ENCODE data around the gene KCNJ15. TPM values are rescaled to one million over a fixed set of nuclear protein-coding genes. Genes with fewer than 3 reads are reported as not detected.

KCNJ15 gene
- total RNA-seq, 1 experiment from 2014 or later, result not detected

DNA sequence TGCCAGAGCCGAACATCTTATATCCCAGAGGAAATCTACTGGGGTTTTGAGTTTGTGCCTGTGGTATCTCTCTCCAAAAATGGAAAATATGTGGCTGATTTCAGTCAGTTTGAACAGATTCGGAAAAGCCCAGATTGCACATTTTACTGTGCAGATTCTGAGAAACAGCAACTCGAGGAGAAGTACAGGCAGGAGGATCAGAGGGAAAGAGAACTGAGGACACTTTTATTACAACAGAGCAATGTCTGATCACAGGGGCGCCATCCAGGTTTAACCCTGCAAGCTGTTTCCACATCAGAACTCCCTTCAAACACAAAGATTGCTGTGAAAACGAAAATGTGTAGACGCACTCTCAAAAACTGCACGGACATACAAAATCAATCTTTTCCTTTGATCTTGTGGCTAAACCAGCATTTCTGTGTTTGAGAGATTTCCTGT is 43.4 kb downstream of the KCNJ15 start:
- no peak overlapping the region for H3K4me3 ChIP-seq

DNA sequence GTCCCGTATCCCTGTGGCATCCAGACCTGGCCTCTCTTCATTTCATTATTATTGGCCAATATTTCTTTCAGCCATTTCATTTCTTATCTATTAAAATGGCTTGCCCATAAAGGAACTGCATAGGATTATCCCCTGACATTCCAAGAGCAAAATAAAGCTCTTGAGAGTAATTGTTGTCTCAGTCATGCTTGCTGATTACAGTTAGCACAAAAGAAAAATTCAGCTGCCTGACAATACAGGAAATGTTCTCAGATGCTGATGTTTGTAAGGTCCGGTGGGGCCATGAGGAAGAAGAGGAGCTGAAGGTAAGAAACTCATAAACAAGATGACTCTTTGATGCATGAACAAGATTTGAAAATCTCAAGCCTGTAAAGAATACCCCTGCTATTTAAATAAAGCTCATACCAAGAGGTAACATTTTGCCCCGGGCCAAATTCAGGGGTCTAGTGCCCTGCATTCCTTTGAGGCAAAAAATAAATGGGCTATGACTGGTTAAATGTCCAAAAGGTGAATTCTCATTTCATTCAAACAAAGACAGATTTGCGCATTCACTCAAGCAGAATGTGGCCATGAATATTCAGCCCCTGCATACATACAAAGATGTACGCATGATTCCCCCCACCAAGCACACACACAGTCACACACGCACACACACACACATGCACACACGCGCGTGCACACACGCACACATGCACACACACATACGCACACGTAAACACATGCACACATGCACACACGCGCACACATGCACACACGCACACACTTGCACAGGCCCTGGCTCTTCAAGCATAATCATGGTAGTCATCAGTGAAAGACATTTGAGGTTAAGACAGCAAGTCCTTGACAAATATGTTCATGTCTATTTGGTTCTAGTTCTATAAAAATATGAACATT is 44.8 kb downstream of the KCNJ15 start:
- Histone ChIP-seq H3K9me3 (no peaks in the 10 kb centered on the region), H3K36me3 (no peaks in the 10 kb centered on the region), H3K4me3 (no peak overlapping the region), H3K27me3 (no peaks in the 10 kb centered on the region)
- DNase-seq, result no peak

More for the DNA sequence above, 43.4 kb downstream of the KCNJ15 start:
- Histone ChIP-seq H3K36me3 (no peaks in the 10 kb centered on the region), H3K27me3 (no peaks in the 10 kb centered on the region), H3K9me3 (no peaks in the 10 kb centered on the region)
- DNase-seq, result no peak

DNA sequence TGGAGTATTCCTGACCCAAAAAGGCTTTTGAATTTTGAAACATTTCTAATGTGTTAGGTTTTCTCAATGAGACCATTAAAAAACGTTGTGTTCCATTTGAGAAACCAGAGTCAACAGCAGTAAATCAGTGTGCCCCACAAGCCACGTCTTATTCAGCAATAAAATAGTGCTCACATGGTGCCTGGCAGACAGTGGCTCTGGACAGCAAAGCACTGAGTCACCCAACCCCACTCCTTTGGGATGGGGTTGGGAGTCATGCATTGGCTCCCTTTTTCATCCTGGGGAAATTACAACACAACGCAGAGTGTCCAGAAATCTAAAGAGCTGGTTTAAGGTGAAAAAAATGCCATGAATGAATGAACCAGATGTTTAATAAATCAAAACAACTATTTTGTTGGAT is 46.5 kb downstream of the KCNJ15 start:
- peak; percentile 93 for DNase-seq
- Histone ChIP-seq H3K36me3 (no peaks in the 10 kb centered on the region), H3K4me3 (no peak overlapping the region), H3K9me3 (no peaks in the 10 kb centered on the region), H3K27me3 (no peaks in the 10 kb centered on the region)

DNA sequence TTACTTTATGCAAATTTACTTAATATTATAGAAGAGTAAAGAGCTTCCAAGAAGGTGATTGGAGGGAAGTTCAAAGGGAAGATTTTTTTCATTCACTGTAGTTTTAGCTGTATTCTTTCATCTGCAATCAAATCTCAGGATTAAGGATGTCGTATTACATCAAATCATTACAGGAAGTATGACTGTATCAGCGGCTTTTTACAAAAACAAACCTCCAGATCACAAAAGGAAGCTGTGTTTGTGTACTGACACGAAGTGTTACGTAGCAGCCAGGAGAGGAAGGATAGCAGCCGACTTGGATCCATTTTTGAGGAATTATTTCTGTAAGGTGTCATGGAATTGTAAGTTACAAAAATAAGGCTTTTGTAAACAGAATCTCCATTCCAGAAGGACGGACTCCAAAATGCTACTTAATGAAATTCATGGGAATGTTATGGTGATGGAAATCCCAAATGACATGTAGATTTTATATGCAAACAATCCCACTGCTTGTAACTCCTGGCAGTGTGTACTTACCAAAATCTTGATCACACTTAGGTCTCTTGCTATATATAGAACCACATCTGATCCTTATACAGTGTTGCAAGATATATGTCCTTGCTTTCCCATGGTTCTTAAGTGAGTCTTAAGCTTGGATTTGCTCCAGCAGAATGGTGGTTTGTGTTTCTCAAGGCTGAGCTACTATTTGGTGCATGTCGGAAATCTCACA is 49.8 kb downstream of the KCNJ15 start:
- no peak for DNase-seq
- no peaks in the 10 kb centered on the region for H3K36me3 ChIP-seq
- H3K27me3 ChIP-seq, result no peaks in the 10 kb centered on the region
- H3K4me3 ChIP-seq, result no peak overlapping the region
- H3K9me3 ChIP-seq, result no peaks in the 10 kb centered on the region

DNA sequence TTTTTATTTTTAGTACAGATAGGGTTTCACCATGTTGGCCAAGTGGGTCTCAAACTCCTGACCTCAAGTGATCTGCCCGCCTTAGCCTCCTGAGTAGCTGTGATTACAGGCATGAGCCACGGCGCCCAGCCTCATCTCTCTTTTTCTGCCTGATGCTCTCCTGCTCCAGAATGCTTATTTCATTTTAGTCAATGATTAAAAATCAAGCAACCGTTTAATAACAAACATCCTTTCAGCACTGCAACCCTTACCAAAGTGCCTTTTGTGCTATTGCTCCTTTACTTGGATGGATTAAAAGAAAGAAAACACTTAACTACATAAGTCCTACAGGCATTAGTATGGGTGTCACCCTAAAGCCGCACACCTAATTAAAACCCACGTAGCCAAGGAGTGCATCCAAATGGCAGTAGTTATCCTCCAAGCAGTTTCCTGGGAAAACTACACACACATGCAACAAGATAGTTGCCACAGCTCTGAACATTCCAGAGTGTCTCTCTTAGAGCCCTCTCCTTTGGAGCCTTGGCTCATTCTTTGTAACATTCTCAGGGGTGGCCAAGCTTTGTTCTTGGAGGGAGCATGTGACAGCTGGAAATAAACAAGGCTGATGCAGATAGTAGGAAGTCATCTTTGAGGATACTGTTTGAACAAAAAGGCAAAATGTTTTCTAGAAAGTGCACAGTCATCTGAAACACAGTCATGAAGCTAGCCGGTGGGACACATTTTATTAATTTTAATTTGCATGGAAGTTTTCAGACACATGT is 51.2 kb downstream of the KCNJ15 start:
- Histone ChIP-seq H3K36me3 (no peaks in the 10 kb centered on the region), H3K4me3 (no peak overlapping the region), H3K27me3 (no peaks in the 10 kb centered on the region), H3K9me3 (no peaks in the 10 kb centered on the region)
- DNase-seq, result no peak

DNA sequence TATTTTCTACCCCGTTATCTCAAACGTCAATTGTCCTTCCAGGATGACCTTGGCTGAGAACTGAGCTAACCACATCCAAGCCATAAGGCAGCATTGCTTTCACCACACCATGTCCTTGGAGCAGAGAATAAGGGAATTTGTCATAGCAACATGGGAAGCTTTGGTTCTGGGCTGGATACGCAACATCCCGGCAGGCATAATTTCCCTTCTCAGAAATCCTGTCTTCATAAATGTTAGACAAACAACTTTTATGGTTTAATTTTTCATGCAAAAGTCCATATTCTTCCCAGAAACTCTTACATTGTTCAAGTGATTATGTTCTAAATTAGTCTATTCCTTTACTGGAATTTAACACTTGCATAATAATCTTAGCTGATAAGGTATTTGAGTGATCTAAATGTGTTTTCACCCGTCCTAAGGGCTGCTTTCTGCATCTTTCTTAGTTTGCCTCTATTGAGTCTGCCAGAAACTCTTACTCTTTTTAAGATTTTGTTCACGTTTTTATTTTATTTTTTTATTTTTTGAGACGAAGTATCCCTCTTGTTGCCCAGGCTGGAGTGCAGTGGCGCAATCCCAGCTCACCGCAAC is 51.8 kb downstream of the KCNJ15 start:
- Histone ChIP-seq H3K27me3 (no peaks in the 10 kb centered on the region), H3K9me3 (no peaks in the 10 kb centered on the region), H3K36me3 (no peaks in the 10 kb centered on the region), H3K4me3 (no peak overlapping the region)
- no peak for DNase-seq

DNA sequence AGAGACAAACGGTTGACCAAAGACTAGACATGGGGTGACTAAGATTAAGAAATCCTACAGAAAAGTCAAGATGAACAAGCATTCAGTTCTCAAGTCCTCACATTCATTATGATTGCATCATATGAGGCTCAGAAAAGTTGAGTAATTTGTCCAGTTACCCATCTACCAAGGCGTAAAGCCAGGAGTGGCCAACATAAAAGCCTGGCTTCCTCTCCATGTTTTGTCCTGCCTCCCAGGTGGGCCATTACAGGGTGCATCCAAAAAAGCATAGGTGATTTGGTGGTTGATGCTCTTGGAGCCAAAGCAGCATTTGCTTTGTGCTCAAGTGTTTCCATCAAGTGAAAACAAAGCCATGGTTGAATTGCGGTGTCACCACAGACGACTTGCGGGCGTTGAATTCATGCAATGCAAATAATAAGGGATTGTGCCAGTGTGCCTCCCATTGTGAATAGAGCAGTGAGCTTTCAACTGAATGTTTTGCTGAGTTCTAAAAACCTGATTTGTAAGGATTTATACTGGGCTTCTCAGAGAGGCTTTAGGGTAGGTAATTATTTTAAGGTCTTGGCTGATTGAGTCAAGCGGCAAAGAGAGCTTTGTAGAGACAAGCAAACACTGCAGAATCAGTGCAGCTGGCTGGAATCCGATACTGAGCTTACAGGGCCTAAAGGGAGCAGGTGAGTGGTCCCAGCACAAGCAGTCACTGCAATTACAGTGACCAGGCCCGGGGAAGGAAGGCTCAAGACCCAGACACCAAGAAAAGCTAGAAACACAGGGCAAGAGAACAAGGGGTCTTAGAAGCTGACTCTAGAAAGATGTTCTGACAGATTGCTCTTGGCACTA is 54.1 kb downstream of the KCNJ15 start:
- DNase-seq, result no peak
- Histone ChIP-seq H3K36me3 (no peaks in the 10 kb centered on the region), H3K9me3 (no peaks in the 10 kb centered on the region), H3K27me3 (no peaks in the 10 kb centered on the region), H3K4me3 (no peak overlapping the region)

DNA sequence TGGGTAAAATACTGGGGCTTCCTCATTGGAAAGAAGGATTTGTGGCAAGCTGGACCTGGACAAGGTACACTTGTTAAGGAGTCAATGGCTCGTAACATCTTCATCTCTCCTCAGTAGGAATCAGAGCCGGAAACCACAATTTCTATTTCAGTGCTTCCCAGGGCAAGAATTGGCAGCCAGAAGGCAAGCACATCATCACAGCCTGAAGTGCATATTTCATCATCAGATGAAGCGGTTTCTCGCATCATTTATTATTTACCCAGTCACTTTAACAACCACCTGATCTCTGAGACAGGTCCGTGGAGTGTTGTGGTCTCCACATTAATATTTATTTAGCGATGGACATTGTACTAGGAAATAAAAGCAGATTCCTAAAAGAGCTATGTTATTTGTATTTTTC is 55.0 kb downstream of the KCNJ15 start:
- no peaks in the 10 kb centered on the region for H3K9me3 ChIP-seq
- no peak overlapping the region for H3K4me3 ChIP-seq
- no peak for DNase-seq
- no peaks in the 10 kb centered on the region for H3K36me3 ChIP-seq
- no peaks in the 10 kb centered on the region for H3K27me3 ChIP-seq

DNA sequence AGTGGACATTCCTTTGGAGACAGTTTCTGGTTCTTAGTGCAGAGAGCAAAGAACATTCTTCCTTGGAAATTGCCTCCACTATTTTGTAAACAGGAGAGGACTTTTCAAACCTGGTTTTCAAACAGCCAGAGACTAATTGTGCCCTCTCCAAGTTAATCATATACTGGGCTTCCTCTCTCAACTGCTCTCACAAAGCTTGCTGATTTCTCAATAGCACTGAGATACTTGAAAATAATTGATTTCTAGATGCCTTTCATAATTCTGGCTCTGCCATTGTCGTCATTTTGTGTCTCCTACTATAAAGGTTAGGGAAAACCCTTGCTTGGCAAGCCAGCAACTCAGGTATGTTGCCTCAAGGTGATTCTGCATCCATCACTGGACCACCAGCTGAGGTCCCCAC is 56.0 kb downstream of the KCNJ15 start:
- H3K9me3 ChIP-seq, result no peaks in the 10 kb centered on the region
- H3K4me3 ChIP-seq, result no peak overlapping the region
- no peaks in the 10 kb centered on the region for H3K27me3 ChIP-seq
- no peak for DNase-seq
- no peaks in the 10 kb centered on the region for H3K36me3 ChIP-seq

DNA sequence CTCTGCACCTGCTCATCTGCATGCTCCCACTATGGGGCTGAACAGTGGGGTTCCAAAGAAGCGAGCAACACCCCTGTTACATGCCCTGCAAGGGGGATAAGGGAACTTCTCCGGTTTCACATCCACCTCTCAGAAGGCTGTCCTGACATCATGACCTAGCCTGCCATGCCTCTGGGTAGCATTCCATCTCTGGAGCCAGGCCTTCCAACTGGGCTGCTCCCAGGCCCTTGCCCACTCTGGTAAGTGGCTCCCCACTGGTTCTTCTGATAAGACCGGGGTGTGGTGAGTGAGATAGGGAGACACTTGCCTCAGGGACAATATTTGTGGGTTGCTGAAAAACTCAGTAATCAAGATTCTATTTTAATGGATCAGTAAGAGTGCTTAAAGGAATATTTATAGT is 57.8 kb downstream of the KCNJ15 start:
- Histone ChIP-seq H3K36me3 (no peaks in the 10 kb centered on the region), H3K27me3 (no peaks in the 10 kb centered on the region), H3K4me3 (no peak overlapping the region), H3K9me3 (no peaks in the 10 kb centered on the region)
- DNase-seq, result no peak

DNA sequence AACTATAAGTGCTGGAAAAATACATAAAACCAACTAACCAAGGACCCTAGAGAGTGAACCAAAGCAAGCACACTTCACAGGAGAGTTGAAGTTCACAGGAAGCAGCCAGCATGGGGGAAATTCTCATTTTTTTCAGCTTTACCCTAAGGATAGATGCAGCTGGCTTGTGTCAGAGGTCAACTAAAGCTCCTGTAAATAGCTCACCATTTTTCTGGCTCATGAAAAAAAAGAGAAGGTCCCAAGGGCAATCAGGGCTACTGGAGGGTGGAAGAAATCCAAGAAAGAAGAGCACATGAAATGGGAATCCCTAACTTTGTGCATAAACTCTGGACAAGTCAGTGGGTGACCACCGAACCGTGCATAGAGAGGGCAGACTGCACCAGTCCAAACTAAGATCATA is 58.3 kb downstream of the KCNJ15 start:
- no peaks in the 10 kb centered on the region for H3K27me3 ChIP-seq
- DNase-seq, result no peak
- no peaks in the 10 kb centered on the region for H3K36me3 ChIP-seq
- H3K4me3 ChIP-seq, result no peak overlapping the region
- H3K9me3 ChIP-seq, result no peaks in the 10 kb centered on the region

DNA sequence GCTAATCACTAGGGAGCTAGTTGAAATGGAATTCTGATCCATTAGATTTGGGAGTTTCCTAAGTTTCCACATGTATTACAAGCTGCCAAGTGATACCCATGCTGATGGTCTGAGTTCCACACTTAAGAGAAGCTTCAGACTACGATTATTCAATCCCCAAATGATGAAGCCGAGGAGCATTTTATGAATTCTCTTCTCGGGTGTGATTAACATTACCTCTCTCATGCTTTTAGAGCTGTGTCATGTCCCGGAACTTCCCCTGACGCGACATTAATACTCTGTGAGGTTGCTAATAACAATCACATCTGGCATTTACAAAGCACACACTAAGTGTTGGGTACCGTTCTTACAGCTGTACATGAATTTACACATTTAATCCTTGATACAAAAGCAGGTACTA is 63.0 kb downstream of the KCNJ15 start:
- Histone ChIP-seq H3K36me3 (no peaks in the 10 kb centered on the region), H3K4me3 (no peak overlapping the region), H3K27me3 (no peaks in the 10 kb centered on the region), H3K9me3 (no peaks in the 10 kb centered on the region; the same call in 1 of the 2 replicates)
- DNase-seq, result no peak

DNA sequence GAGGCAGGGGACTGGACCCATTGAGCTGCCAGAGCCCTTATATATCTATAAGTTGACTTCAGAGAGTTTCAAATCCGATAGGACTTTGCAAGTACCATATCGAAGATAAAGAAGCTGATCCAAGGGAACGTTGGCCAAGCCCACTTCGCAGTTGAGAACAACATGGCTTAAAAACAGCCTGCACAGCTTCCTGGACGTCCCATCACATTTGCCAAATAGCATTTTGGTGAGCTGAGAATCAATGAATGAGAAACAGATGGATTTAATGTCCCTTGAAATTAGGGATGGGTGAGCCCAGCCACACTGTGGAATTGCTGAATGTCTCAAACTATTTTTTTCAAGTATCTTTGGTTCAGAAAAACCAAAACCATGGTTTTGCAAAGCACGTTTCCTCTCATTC is 64.8 kb downstream of the KCNJ15 start:
- Histone ChIP-seq H3K27me3 (no peaks in the 10 kb centered on the region), H3K4me3 (no peak overlapping the region), H3K9me3 (no peaks in the 10 kb centered on the region; the same call in 1 of the 2 replicates), H3K36me3 (no peaks in the 10 kb centered on the region)
- DNase-seq, result no peak

DNA sequence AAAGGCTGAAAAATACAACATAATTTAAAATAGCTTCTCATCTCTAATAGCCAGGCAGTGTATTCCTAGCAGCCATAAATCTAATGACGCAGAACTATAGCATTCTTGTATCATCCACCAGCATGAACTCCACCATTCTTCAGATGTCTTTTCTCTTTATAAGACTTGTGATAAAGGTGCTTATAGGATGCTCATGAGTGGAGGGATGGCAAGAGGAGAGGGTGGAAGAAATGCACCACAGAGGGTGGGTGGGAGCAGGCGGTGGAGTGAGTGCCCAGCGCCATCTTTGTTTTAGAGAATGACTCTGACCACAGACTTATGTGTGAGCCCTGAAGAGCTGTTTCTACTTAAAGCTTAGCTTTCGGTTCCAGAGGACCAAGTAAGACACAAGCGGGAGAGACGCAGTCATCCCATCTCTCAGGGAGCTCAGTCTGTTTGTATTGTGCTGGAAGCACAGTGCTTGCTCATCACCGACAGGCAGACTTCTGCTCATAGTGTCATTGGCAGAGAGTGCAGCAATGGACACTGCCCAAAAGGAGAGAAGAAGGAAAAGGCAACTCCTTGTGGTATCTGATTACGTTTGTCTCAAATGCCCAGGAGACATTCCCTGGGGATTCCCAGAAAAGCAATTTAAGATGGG is 65.6 kb downstream of the KCNJ15 start:
- no peaks in the 10 kb centered on the region; the same call in 1 of the 2 replicates for H3K9me3 ChIP-seq
- no peak overlapping the region for H3K4me3 ChIP-seq
- H3K36me3 ChIP-seq, result no peaks in the 10 kb centered on the region
- DNase-seq, result peak; percentile 78
- H3K27me3 ChIP-seq, result no peaks in the 10 kb centered on the region

DNA sequence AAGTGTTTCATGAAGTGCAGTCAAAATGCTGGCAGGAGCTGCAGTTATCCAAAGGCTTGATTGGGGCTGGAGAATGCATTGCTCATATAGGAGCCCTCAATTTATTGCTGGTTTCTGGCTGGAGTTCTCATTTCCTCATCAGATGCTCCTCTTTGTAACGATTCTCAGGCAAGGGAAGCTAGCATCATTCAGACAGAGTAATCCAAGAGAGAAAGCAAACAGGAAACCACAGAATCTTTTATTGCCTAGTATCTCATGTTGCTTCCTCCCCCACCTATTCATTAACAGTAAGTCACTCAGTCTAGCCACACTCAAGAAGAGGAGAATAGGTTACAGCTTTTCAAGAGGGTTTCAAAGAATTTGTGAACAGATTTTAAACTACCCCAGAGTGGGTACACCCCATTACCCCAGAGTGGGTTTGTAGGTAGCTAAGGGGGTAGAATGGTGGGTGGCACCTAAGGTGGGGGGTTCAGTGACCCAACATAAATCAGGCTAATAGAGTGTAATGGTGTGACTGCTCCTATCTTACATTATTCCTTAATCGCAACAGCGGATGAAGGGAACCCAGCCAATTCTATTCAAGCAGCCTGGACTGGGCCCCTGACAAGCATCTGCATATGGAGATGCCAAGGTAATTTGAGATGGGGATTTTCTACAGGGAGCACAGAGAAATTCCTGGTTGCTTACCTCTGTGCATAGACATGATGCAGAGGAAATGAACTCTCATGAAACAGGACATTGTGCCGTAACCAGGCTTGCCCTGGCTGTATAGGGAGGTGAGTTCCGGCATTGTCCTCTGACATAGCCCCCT is 67.1 kb downstream of the KCNJ15 start:
- Histone ChIP-seq H3K4me3 (no peak overlapping the region), H3K9me3 (no peaks in the 10 kb centered on the region; the same call in 1 of the 2 replicates)
- DNase-seq, result peak; percentile 82

More for the DNA sequence above, 67.1 kb downstream of the KCNJ15 start:
- H3K27me3 ChIP-seq, result no peaks in the 10 kb centered on the region
- no peaks in the 10 kb centered on the region for H3K36me3 ChIP-seq
